SKM-1 (cell line): ENCODE measurements around the gene ERVK3-1.
"Not testable (repeated sequence)": the region's sequence is repeated elsewhere in the genome, so short reads cannot be mapped to it uniquely, and the experiment has no call there.

Experiments used
- DNase-seq: peaks from one replicate; lab custom pipeline; 2025; ENCODE audit not compliant: unreplicated experiment; lab: John Stamatoyannopoulos, UW

The ERVK3-1 gene

GRCh38 chr19:58338825-58339558 is 33.8 kb downstream of the ERVK3-1 start:
- no peak for DNase-seq

GRCh38 chr19:58345558-58345957 is 40.4 kb downstream of the ERVK3-1 start:
- DNase-seq = no peak

- DNase-seq = peak; percentile 16
Observed at GRCh38 chr19:58346961-58347929, 42.1 kb downstream of the ERVK3-1 start.

GRCh38 chr19:58348080-58348479 is 42.9 kb downstream of the ERVK3-1 start:
- DNase-seq = not testable (repeated sequence)

- DNase-seq = no peak
Observed at GRCh38 chr19:58349590-58349989, 44.4 kb downstream of the ERVK3-1 start.

- no peak for DNase-seq
Observed at GRCh38 chr19:58350001-58350861, 45.1 kb downstream of the ERVK3-1 start.

- DNase-seq = no peak
Observed at GRCh38 chr19:58350871-58351557, 45.8 kb downstream of the ERVK3-1 start.

GRCh38 chr19:58351558-58351878 is 46.3 kb downstream of the ERVK3-1 start:
- no peak for DNase-seq

GRCh38 chr19:58351990-58352755 is 47.0 kb downstream of the ERVK3-1 start:
- DNase-seq = no peak

- DNase-seq = no peak
Observed at GRCh38 chr19:58352760-58353671, 47.8 kb downstream of the ERVK3-1 start, which contains the start of gene A1BG. TSS of gene A1BG (minus strand) at chr19:58353492. CDS start at chr19:58353437, 55 bp downstream.

GRCh38 chr19:58353717-58354477 is 48.7 kb downstream of the ERVK3-1 start:
- DNase-seq = no peak

- no peak for DNase-seq
Observed at GRCh38 chr19:58354478-58355030, 49.4 kb downstream of the ERVK3-1 start.

GRCh38 chr19:58355215-58355796 is 50.1 kb downstream of the ERVK3-1 start:
- no peak for DNase-seq

GRCh38 chr19:58355908-58356765 is 51.0 kb downstream of the ERVK3-1 start:
- no peak for DNase-seq

- DNase-seq = no peak
Observed at GRCh38 chr19:58356766-58357480, 51.7 kb downstream of the ERVK3-1 start.
